GM03348 (cell line): ENCODE measurements around the gene CEP85L.

Experiments used
- DNase-seq: peaks from one replicate; pipeline ENCODE4 v3.0.0; 2012; ENCODE audit warnings: low spot score

The CEP85L gene

GRCh38 chr6:118579786-118580185 is 71.6 kb downstream of the CEP85L start:
- no peak for DNase-seq

GRCh38 chr6:118578617-118579016 is 72.8 kb downstream of the CEP85L start:
- DNase-seq, result no peak

- no peak for DNase-seq
These were observed 73.4 kb downstream of the CEP85L start for GRCh38 chr6:118577972-118578371.

GRCh38 chr6:118574051-118574865 is 77.1 kb downstream of the CEP85L start:
- DNase-seq, result no peak

- DNase-seq, result no peak
These were observed 80.3 kb downstream of the CEP85L start for GRCh38 chr6:118571121-118571520.

GRCh38 chr6:118569498-118569897 is 81.9 kb downstream of the CEP85L start:
- no peak for DNase-seq

- DNase-seq, result no peak
These were observed 83.4 kb downstream of the CEP85L start for GRCh38 chr6:118567974-118568373.

- DNase-seq, result no peak
These were observed 86.0 kb downstream of the CEP85L start for GRCh38 chr6:118565311-118565960.

- peak; percentile 24 for DNase-seq
These were observed 88.4 kb downstream of the CEP85L start for GRCh38 chr6:118562959-118563358.

GRCh38 chr6:118562248-118562647 is 89.1 kb downstream of the CEP85L start:
- DNase-seq, result no peak

GRCh38 chr6:118559659-118560058 is 91.7 kb downstream of the CEP85L start:
- DNase-seq, result no peak

GRCh38 chr6:118558464-118559217 is 92.8 kb downstream of the CEP85L start:
- no peak for DNase-seq

GRCh38 chr6:118554698-118555097 is 96.7 kb downstream of the CEP85L start:
- DNase-seq, result no peak

- no peak for DNase-seq
These were observed 98.3 kb downstream of the CEP85L start for GRCh38 chr6:118553132-118553531.

GRCh38 chr6:118551063-118552053 is 100.0 kb downstream of the CEP85L start:
- peak; percentile 60 for DNase-seq

- DNase-seq, result no peak
These were observed 102.8 kb downstream of the CEP85L start for GRCh38 chr6:118548613-118549012.

- no peak for DNase-seq
These were observed 103.3 kb downstream of the CEP85L start, which contains the start of gene PLN for GRCh38 chr6:118548136-118548535. Gene PLN, plus strand, starts transcription at chr6:118548296. Its CDS starts 10,626 bp downstream, at chr6:118558922.

- DNase-seq, result no peak
These were observed 104.5 kb downstream of the CEP85L start for GRCh38 chr6:118546880-118547218.

- no peak for DNase-seq
These were observed 105.1 kb downstream of the CEP85L start for GRCh38 chr6:118546164-118546879.

GRCh38 chr6:118544105-118544504 is 107.3 kb downstream of the CEP85L start:
- no peak for DNase-seq
